Peyer's patch (tissue), 4 donors: ENCODE measurements around the gene IKBKE.

Experiments
- POLR2A ChIP-seq, 2 donors: fragments of 450-650 bp; IDR thresholded peaks; one replicate each; pipeline ENCODE4 v1.5.1; 2017; ENCODE audit warnings: antibody characterized with exemption in 2 of 2, mild to moderate bottlenecking in 2 of 2, moderate library complexity in 2 of 2
- TF ChIP-seq, protein P1 (sequence below), 6 experiments: fragments of 450-650 bp in 4 of 6; fragments of 200-600 bp in 2 of 6; sonication (generic) in 1 of 6; IDR thresholded peaks; one replicate each; pipeline ENCODE4 v1.5.1; 2017 to 2019; ENCODE audit warnings: antibody characterized with exemption in 6 of 6, mild to moderate bottlenecking in 3 of 6, moderate library complexity in 1 of 6

DNA sequence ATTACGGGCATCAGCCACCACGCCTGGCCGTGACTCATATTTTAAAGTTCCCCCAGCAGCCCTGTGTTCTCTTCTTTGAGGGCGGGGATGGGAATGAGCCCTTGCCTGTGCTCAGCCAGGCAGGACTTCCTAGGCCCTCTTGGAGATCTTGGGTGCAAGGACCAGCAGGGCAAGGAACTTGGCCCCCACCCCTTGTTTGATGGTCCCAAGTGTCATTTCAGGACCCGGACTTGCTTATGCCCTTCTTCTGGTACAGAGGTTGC lies 46.4 kb downstream of the IKBKE start:
- no peak for TF ChIP-seq POLR2A (IDR thresholded peaks at IDR 0.05)
- TF ChIP-seq, protein P1, sequence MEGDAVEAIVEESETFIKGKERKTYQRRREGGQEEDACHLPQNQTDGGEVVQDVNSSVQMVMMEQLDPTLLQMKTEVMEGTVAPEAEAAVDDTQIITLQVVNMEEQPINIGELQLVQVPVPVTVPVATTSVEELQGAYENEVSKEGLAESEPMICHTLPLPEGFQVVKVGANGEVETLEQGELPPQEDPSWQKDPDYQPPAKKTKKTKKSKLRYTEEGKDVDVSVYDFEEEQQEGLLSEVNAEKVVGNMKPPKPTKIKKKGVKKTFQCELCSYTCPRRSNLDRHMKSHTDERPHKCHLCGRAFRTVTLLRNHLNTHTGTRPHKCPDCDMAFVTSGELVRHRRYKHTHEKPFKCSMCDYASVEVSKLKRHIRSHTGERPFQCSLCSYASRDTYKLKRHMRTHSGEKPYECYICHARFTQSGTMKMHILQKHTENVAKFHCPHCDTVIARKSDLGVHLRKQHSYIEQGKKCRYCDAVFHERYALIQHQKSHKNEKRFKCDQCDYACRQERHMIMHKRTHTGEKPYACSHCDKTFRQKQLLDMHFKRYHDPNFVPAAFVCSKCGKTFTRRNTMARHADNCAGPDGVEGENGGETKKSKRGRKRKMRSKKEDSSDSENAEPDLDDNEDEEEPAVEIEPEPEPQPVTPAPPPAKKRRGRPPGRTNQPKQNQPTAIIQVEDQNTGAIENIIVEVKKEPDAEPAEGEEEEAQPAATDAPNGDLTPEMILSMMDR (IDR thresholded peaks at IDR 0.05): no peak
